ENCODE data around the gene TUBB1. TPM values are rescaled to one million over a fixed set of nuclear protein-coding genes. Genes with fewer than 3 reads are reported as not detected.

TUBB1 gene
- total and polyA plus RNA-seq, 2 of the 13 experiments (the other 11 are each of a cell fraction or from before 2014, with no cell fraction given): 0.11 to 57.6 TPM

GRCh38 chr20:59042151-59042795, 23.0 kb downstream of the TUBB1 start, which contains the start of gene PRELID3B (continued):
- TF ChIP-seq ETV6 (CRISPR knock-in tag; conservative IDR thresholded peaks at IDR 0.05) (no peak), ZNF784 (CRISPR knock-in tag; IDR thresholded peaks at IDR 0.05; ENCODE audit: borderline replicate concordance) (no peak), GATAD1 (CRISPR knock-in tag; IDR thresholded peaks at IDR 0.05) (no peak; the same call in 1 of the 2 replicates), EHMT2 (IDR thresholded peaks at IDR 0.05; ENCODE audit: borderline replicate concordance, low read depth, low read length) (no peak), FOXK2 (IDR thresholded peaks at IDR 0.05) (no peak), NR0B2 (CRISPR knock-in tag; IDR thresholded peaks at IDR 0.05) (no peak), ERF (CRISPR knock-in tag; IDR thresholded peaks at IDR 0.05) (0 out of 2 replicates have a peak, but pooled peaks have one; percentile 13), ZKSCAN8 (CRISPR knock-in tag; IDR thresholded peaks at IDR 0.05; ENCODE audit: borderline replicate concordance) (no peak), ZNF737 (CRISPR knock-in tag; IDR thresholded peaks at IDR 0.05; ENCODE audit: borderline replicate concordance) (peak; percentile 91), ZNF281 (CRISPR knock-in tag; IDR thresholded peaks at IDR 0.05; ENCODE audit: borderline replicate concordance) (no peak), GLMP (CRISPR knock-in tag; IDR thresholded peaks at IDR 0.05; ENCODE audit: borderline replicate concordance) (no peak), NR2F1 (CRISPR knock-in tag; IDR thresholded peaks at IDR 0.05) (peak; percentile 21 to 53; a peak in 1 of 4 replicates), PITX1 (CRISPR knock-in tag; IDR thresholded peaks at IDR 0.05) (0 out of 2 replicates have a peak, but pooled peaks have one; percentile 30), HHEX (CRISPR knock-in tag; IDR thresholded peaks at IDR 0.05) (no peak), SNAPC5 (CRISPR knock-in tag; IDR thresholded peaks at IDR 0.05; ENCODE audit: borderline replicate concordance) (no peak), ZNF446 (CRISPR knock-in tag; IDR thresholded peaks at IDR 0.05) (no peak), ARNT (IDR thresholded peaks at IDR 0.05) (no peak), ZNF710 (CRISPR knock-in tag; IDR thresholded peaks at IDR 0.05; ENCODE audit: borderline replicate concordance) (0 out of 2 replicates have a peak, but pooled peaks have one; percentile 20), ATF3 (CRISPR knock-in tag; IDR thresholded peaks at IDR 0.05) (0 out of 2 replicates have a peak, but pooled peaks have one; percentile 27), ZNF383 (CRISPR knock-in tag; IDR thresholded peaks at IDR 0.05; ENCODE audit: borderline replicate concordance) (no peak), SCMH1 (CRISPR knock-in tag; IDR thresholded peaks at IDR 0.05; ENCODE audit: borderline replicate concordance) (0 out of 2 replicates have a peak, but pooled peaks have one; percentile 25), ZNF549 (CRISPR knock-in tag; IDR thresholded peaks at IDR 0.05) (no peak)
